Fibroblast of lung (primary cell): ENCODE data around the gene NHLRC1. TPM values are rescaled to one million over a fixed set of nuclear protein-coding genes. Genes with fewer than 3 reads are reported as not detected.
"Not testable (repeated sequence)": the region's sequence is repeated elsewhere in the genome, so short reads cannot be mapped to it uniquely, and the experiment has no call there.

Experiments
- DNase-seq, 2 donors: peaks; one replicate each; pipeline versions ENCODE4 v3.0.0 to v3.0.0-alpha.2; 2010; ENCODE audit warnings: low read depth in 2 of 2
- H2AFZ ChIP-seq: 2 replicates; pipeline ENCODE4 v1.5.1; 2012; ENCODE audit warnings: low read length, control low read depth, inconsistent platforms
- H3K27ac ChIP-seq: 2 replicates; pipeline ENCODE4 v1.5.1; 2011; ENCODE audit warnings: low read length, control low read depth; ENCODE audit not compliant: insufficient read depth
- H3K27me3 ChIP-seq: 2 replicates; pipeline ENCODE4 v1.5.1; 2011; ENCODE audit warnings: mild to moderate bottlenecking, low read length; ENCODE audit not compliant: control insufficient read depth, insufficient read depth
- H3K36me3 ChIP-seq: 2 replicates; pipeline ENCODE4 v1.5.1; 2011; ENCODE audit warnings: low read length; ENCODE audit not compliant: control insufficient read depth, insufficient read depth
- H3K4me1 ChIP-seq: 2 replicates; pipeline ENCODE4 v1.5.1; 2011; ENCODE audit warnings: low read length; ENCODE audit not compliant: control insufficient read depth, insufficient read depth; ENCODE audit errors: extremely low read depth
- H3K4me2 ChIP-seq: 2 replicates; pipeline ENCODE4 v1.5.1; 2011; ENCODE audit warnings: low read length, control low read depth; ENCODE audit not compliant: insufficient read depth; ENCODE audit errors: extremely low read depth
- H3K4me3 ChIP-seq, 4 experiments: fragments of 200-600 bp in 1 of 4; sonication (generic) in 1 of 4; replicated peaks in 1 of 4; 2 replicates each; pipeline ENCODE4 v1.5.1; 2011 to 2016; ENCODE audit warnings: low read length in 4 of 4, low read depth in 3 of 4, mild to moderate bottlenecking in 3 of 4, control low read depth in 2 of 4, inconsistent platforms in 1 of 4, mixed read lengths in 1 of 4; ENCODE audit not compliant: insufficient read depth in 1 of 4; ENCODE audit errors: control extremely low read depth in 1 of 4
- H3K79me2 ChIP-seq: 2 replicates; pipeline ENCODE4 v1.5.1; 2012; ENCODE audit warnings: mild to moderate bottlenecking, low read length, inconsistent platforms; ENCODE audit not compliant: control insufficient read depth, insufficient read depth
- H3K9ac ChIP-seq: 2 replicates; pipeline ENCODE4 v1.5.1; 2011; ENCODE audit warnings: mild to moderate bottlenecking, low read length, control low read depth; ENCODE audit not compliant: insufficient read depth
- H3K9me3 ChIP-seq: 2 replicates; pipeline ENCODE4 v1.5.1; 2012; ENCODE audit warnings: low read depth, low read length; ENCODE audit not compliant: control insufficient read depth, insufficient read depth
- H4K20me1 ChIP-seq: 2 replicates; pipeline ENCODE4 v1.5.1; 2011; ENCODE audit warnings: low read length; ENCODE audit not compliant: control insufficient read depth, insufficient read depth; ENCODE audit errors: extremely low read depth
- CTCF ChIP-seq, 2 donors: IDR thresholded peaks in 1 of 2; conservative IDR thresholded peaks in 1 of 2; 1 replicate in 1 of 2; 2 replicates in 1 of 2; pipeline ENCODE4 v1.5.1; 2011 to 2012; ENCODE audit warnings: low read length in 2 of 2, control low read depth in 1 of 2, inconsistent platforms in 1 of 2, low read depth in 1 of 2, mild to moderate bottlenecking in 1 of 2
- EZH2 ChIP-seq: IDR thresholded peaks from 2 replicates; pipeline ENCODE4 v1.5.1; 2012; ENCODE audit warnings: low read length, control low read depth, mild to moderate bottlenecking; ENCODE audit errors: missing control alignments
- polyA plus RNA-seq, 2 donors: library from polyadenylated mRNA; depleted of rRNA in 1 of 2; stranded (reverse) in 1 of 2; unstranded in 1 of 2; fragments of >200 nt; gene quantifications; 2 replicates each; pipeline ENCODE4 v1.2.1, GENCODE V29; 2011 to 2012; ENCODE audit warnings: missing spikeins in 1 of 2
- total RNA-seq: library from RNA; depleted of rRNA; stranded (reverse); fragments of >200 nt; gene quantifications from 2 replicates; pipeline ENCODE4 v1.2.1, GENCODE V29; 2014

Gene NHLRC1
- total and polyA plus RNA-seq, 2 donors (not counting 1 experiment from before 2014, with no cell fraction given), result 1.1 to 3.5 TPM

GRCh38 chr6:18151801-18152200 is 29.3 kb upstream of the NHLRC1 start:
- Histone ChIP-seq H3K9me3 (no peaks in the 10 kb centered on the region), H3K9ac (no peak overlapping the region), H3K36me3 (no peaks in the 10 kb centered on the region), H3K27ac (no peak overlapping the region), H3K4me2 (no peak overlapping the region), H3K27me3 (no peaks in the 10 kb centered on the region), H3K4me1 (peaks cover 8% of the 10 kb centered on the region), H4K20me1 (no peaks in the 10 kb centered on the region), H3K79me2 (peaks cover 7% of the 10 kb centered on the region), H3K4me3 (no peak overlapping the region), H2AFZ (no peak overlapping the region)
- TF ChIP-seq CTCF (conservative IDR thresholded peaks at IDR 0.05 in 1 of 2, IDR thresholded peaks at IDR 0.05 in 1 of 2; ENCODE audit: low read depth in 1 of 2, low read length in 2 of 2) (no peak), EZH2 (no peak)
- DNase-seq, result no peak

- H3K27ac ChIP-seq, H3K4me2 ChIP-seq, H4K20me1 ChIP-seq, H3K27me3 ChIP-seq, H3K4me3 ChIP-seq, H3K79me2 ChIP-seq, H2AFZ ChIP-seq, H3K9ac ChIP-seq, H3K4me1 ChIP-seq, H3K36me3 ChIP-seq, H3K9me3 ChIP-seq, DNase-seq: not testable (repeated sequence)
Observed at GRCh38 chr6:18151391-18151790, 28.9 kb upstream of the NHLRC1 start.

- Histone ChIP-seq H3K4me3 (no peak overlapping the region), H3K27ac (peak overlapping the region; percentile 30)
Observed at GRCh38 chr6:18148304-18149025, 26.0 kb upstream of the NHLRC1 start.

More at GRCh38 chr6:18148304-18149025, 26.0 kb upstream of the NHLRC1 start:
- Histone ChIP-seq H3K9ac (no peak overlapping the region), H3K36me3 (no peaks in the 10 kb centered on the region), H2AFZ (no peak overlapping the region), H3K27me3 (no peaks in the 10 kb centered on the region), H3K9me3 (no peaks in the 10 kb centered on the region), H4K20me1 (no peaks in the 10 kb centered on the region), H3K4me2 (no peak overlapping the region), H3K79me2 (no peaks in the 10 kb centered on the region), H3K4me1 (peaks cover 8% of the 10 kb centered on the region)
- peak; percentile 88 to 93 for DNase-seq
- TF ChIP-seq CTCF (conservative IDR thresholded peaks at IDR 0.05 in 1 of 2, IDR thresholded peaks at IDR 0.05 in 1 of 2; ENCODE audit: low read depth in 1 of 2, low read length in 2 of 2) (no peak), EZH2 (no peak)
